ENCODE results near the gene MADCAM1.

DNA sequence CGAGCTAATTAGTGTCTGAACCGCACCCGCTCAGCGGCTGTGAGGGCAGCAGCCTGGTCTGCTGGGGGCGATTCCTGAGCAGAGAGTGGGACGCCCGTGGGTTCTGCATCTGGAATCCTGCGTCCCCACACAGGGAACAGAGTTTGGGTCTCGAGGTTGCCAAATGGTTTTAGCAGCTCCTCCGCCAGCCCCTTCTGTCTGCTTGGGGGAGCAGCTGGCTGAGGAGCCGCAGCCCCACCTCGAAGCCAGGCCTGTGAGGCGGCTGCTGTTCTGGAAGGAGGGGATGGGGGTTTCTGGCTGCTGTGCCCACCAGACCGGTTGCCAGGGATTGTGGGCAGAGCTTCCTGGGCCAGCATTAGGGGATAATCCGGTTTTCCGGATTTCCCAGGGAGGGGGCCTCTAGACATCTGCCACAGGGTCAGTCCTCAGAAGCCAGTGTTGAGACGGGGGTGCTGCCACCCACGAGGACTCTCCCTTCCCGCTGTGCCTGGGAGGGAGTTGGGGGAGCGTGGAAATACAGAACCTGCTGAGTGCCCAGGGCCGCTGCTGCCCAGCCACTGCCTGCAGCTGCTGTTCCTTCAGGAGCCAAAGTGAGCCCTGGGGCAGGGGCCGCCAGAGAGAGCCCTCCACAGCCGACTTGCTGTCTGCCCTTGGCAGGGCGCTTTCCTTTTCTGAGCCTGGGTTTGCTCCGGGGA, 37.2 kb downstream of the MADCAM1 start:
- TF ChIP-seq, protein P1, sequence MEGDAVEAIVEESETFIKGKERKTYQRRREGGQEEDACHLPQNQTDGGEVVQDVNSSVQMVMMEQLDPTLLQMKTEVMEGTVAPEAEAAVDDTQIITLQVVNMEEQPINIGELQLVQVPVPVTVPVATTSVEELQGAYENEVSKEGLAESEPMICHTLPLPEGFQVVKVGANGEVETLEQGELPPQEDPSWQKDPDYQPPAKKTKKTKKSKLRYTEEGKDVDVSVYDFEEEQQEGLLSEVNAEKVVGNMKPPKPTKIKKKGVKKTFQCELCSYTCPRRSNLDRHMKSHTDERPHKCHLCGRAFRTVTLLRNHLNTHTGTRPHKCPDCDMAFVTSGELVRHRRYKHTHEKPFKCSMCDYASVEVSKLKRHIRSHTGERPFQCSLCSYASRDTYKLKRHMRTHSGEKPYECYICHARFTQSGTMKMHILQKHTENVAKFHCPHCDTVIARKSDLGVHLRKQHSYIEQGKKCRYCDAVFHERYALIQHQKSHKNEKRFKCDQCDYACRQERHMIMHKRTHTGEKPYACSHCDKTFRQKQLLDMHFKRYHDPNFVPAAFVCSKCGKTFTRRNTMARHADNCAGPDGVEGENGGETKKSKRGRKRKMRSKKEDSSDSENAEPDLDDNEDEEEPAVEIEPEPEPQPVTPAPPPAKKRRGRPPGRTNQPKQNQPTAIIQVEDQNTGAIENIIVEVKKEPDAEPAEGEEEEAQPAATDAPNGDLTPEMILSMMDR (IDR thresholded peaks at IDR 0.05 in 8 of 11, conservative IDR thresholded peaks at IDR 0.05 in 3 of 11), result no peak
- TF ChIP-seq POLR2AphosphoS5 (IDR thresholded peaks at IDR 0.05), result no peak
- no peak for TF ChIP-seq POLR2A (IDR thresholded peaks at IDR 0.05)

Data from spleen (tissue), 7 donors.